LNCAP (cell line): ENCODE results near the gene TMEM44.

ENCODE experiments used
- CTCF ChIP-seq: fragments of 450-650 bp; IDR thresholded peaks from 2 replicates; pipeline ENCODE4 v1.5.1; 2017; ENCODE audit warnings: mild to moderate bottlenecking

Gene TMEM44

GRCh38 chr3:194638991-194639605 is 5.9 kb upstream of the TMEM44 start:
- TF ChIP-seq CTCF, result no peak

- TF ChIP-seq CTCF, result no peak
These were observed 4.6 kb upstream of the TMEM44 start for GRCh38 chr3:194637541-194638400.

GRCh38 chr3:194637066-194637465 is 3.8 kb upstream of the TMEM44 start:
- TF ChIP-seq CTCF, result no peak

GRCh38 chr3:194632809-194633348 is 340 bp downstream of the TMEM44 start:
- no peak for TF ChIP-seq CTCF

- no peak for TF ChIP-seq CTCF
These were observed 902 bp downstream of the TMEM44 start for GRCh38 chr3:194632226-194632808.

GRCh38 chr3:194631696-194632095 is 1.5 kb downstream of the TMEM44 start:
- TF ChIP-seq CTCF, result no peak

GRCh38 chr3:194624956-194625355 is 8.3 kb downstream of the TMEM44 start:
- no peak for TF ChIP-seq CTCF
